MCF 10A (cell line): Measurements from ENCODE around the gene SBSN. TPM values are rescaled to one million over a fixed set of nuclear protein-coding genes. Genes with fewer than 3 reads are reported as not detected.

Experiments
- BruUV-seq: library from RNA; stranded (reverse); fragments of 400-500 nt; replicated peaks from 2 replicates; lab custom pipeline; 2021; lab: Mats Ljungman, UMichigan
- CTCF ChIA-PET: fragments of 300-600 bp; sonication (Branson Sonifier 250); formaldehyde crosslinking; extraction: SDS; loops from one replicate; lab custom pipeline; 2021; ENCODE audit warnings: antibody characterized with exemption, inconsistent platforms; lab: Yijun Ruan, JAX
- POLR2A ChIA-PET: fragments of 300-600, 350-650 bp; sonication (Branson Sonifier 250); formaldehyde crosslinking; extraction: SDS; loops from one replicate; lab custom pipeline; 2020; ENCODE audit warnings: antibody characterized with exemption, inconsistent platforms; lab: Yijun Ruan, JAX
- DNase-seq: peaks from one replicate; pipeline ENCODE4 v3.0.0-alpha.2; 2018; ENCODE audit not compliant: unreplicated experiment
- H3K27ac Mint-ChIP-seq: one replicate; pipeline ENCODE4 v1.8.0; 2022; ENCODE audit warnings: mild to moderate bottlenecking, low read depth, mixed read lengths; ENCODE audit not compliant: unreplicated experiment
- H3K27me3 Mint-ChIP-seq: one replicate; pipeline ENCODE4 v1.8.0; 2022; ENCODE audit warnings: mixed read lengths; ENCODE audit not compliant: insufficient read depth, unreplicated experiment
- H3K36me3 Mint-ChIP-seq: one replicate; pipeline ENCODE4 v1.8.0; 2022; ENCODE audit warnings: mild to moderate bottlenecking, moderate library complexity, mixed read lengths; ENCODE audit not compliant: insufficient read depth, unreplicated experiment
- H3K4me1 Mint-ChIP-seq: one replicate; pipeline ENCODE4 v1.8.0; 2022; ENCODE audit warnings: mixed read lengths; ENCODE audit not compliant: insufficient read depth, unreplicated experiment
- H3K4me3 Mint-ChIP-seq: one replicate; pipeline ENCODE4 v1.8.0; 2022; ENCODE audit warnings: mild to moderate bottlenecking, moderate library complexity, mixed read lengths; ENCODE audit not compliant: unreplicated experiment
- H3K9me3 Mint-ChIP-seq: one replicate; pipeline ENCODE4 v1.8.0; 2022; ENCODE audit warnings: mixed read lengths; ENCODE audit not compliant: unreplicated experiment
- intact Hi-C: fragments of 100-400 bp; cut with micrococcal nuclease; formaldehyde crosslinking; loops from 2 replicates; pipeline ENCODE4 v1.14.1; 2022
- total RNA-seq: library from RNA; stranded (reverse); gene quantifications from 2 replicates; pipeline ENCODE4 v1.2.3, GENCODE V29; 2022
- TF ChIP-seq, protein P1 (sequence below): fragments of 200-600 bp; IDR thresholded peaks from one replicate; pipeline ENCODE4 v1.8.0; 2022; ENCODE audit warnings: antibody characterized with exemption, mild to moderate bottlenecking; ENCODE audit not compliant: unreplicated experiment

The SBSN gene
- total RNA-seq, 1 experiment from 2014 or later, result not detected

DNA sequence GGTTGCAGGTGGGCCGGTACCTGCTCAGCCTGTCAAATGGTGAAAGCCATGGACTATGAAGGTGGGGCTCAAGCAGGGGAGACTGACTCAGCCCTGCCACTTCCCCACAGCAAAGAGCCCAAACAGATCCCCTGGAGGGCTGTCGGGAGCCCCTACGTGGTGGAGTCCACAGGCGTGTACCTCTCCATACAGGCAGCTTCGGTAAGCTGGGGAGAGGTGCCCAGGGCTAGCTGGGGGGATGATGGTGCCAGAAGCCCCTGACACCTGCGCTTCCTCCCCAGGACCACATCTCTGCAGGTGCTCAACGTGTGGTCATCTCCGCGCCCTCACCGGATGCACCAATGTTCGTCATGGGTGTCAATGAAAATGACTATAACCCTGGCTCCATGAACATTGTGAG, 14.1 kb upstream of the SBSN start:
- TF ChIP-seq, protein P1, sequence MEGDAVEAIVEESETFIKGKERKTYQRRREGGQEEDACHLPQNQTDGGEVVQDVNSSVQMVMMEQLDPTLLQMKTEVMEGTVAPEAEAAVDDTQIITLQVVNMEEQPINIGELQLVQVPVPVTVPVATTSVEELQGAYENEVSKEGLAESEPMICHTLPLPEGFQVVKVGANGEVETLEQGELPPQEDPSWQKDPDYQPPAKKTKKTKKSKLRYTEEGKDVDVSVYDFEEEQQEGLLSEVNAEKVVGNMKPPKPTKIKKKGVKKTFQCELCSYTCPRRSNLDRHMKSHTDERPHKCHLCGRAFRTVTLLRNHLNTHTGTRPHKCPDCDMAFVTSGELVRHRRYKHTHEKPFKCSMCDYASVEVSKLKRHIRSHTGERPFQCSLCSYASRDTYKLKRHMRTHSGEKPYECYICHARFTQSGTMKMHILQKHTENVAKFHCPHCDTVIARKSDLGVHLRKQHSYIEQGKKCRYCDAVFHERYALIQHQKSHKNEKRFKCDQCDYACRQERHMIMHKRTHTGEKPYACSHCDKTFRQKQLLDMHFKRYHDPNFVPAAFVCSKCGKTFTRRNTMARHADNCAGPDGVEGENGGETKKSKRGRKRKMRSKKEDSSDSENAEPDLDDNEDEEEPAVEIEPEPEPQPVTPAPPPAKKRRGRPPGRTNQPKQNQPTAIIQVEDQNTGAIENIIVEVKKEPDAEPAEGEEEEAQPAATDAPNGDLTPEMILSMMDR, result no peak
- no peak overlapping the region for H3K27ac Mint-ChIP-seq
- no peak for DNase-seq
- H3K9me3 Mint-ChIP-seq, result no peaks in the 10 kb centered on the region
- no peak overlapping the region for H3K4me3 Mint-ChIP-seq
- POLR2A ChIA-PET, result no interaction called here
- CTCF ChIA-PET, result interaction anchor here (1.0 kb wide), 1 partner anchor 13 kb away, joined by 3 read pairs; no protein-coding TSS in a partner anchor
- H3K27me3 Mint-ChIP-seq, result no peaks in the 10 kb centered on the region
- peaks cover 9% of the 10 kb centered on the region for H3K36me3 Mint-ChIP-seq
- no TSS peak for BruUV-seq
- intact Hi-C loops, result no loop called here
- H3K4me1 Mint-ChIP-seq, result peaks cover 20% of the 10 kb centered on the region

DNA sequence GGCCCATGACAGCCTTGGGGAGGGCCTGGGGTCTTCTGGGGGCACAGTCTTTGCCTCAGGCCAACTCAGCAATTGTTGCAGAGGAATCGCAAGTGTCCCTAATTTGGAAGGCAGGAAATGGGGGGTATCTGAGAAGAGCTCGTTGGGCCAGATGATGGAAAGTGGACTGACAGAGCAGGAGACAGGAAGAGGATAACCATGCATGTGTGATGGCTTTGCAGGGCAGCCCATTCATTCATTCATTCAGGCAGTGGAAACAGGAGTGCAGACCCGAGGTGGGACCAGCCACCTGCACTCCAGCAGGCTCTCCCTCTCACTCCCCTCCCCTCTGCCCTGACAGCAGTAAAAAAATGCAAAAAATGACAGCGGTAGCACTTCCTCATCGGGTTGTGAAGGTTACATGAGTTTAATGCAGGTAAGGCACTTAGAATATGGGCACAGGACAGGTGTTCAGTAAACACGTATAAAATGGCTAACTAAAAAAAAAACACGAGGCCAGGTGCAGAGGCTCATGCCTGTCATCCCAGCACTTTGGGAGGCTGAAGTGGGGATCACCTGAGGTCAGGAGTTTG, 12.3 kb upstream of the SBSN start:
- TF ChIP-seq, protein P1, result no peak
- BruUV-seq, result no TSS peak
- H3K9me3 Mint-ChIP-seq, result no peaks in the 10 kb centered on the region
- POLR2A ChIA-PET, result no interaction called here
- H3K4me1 Mint-ChIP-seq, result peaks cover 8% of the 10 kb centered on the region
- no peaks in the 10 kb centered on the region for H3K27me3 Mint-ChIP-seq
- peaks cover 9% of the 10 kb centered on the region for H3K36me3 Mint-ChIP-seq
- CTCF ChIA-PET, result interaction anchor here (0.8 kb wide), 1 partner anchor 30 kb away, joined by 5 read pairs; no protein-coding TSS in a partner anchor
- H3K27ac Mint-ChIP-seq, result no peak overlapping the region
- no peak overlapping the region for H3K4me3 Mint-ChIP-seq
- intact Hi-C loops, result no loop called here
- no peak for DNase-seq

DNA sequence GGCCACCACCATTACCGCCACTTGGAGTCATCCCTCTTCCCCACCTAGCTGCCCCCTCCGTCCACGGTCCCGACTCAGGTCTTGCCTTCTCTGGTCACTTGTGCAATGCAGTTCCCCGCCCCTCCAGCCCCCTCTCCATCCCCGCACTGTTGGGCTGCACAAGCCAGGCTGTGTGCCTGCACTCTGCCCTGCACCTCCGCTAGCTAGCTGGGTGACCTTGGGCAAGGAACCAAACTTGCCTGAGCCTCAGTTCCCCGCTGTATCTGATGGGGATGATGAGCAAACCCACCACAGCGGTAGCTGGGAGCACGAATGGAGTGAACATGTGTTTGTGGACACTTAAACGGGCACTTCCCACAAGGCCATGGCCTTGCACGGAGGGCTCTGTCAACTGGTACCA, 11.7 kb upstream of the SBSN start:
- Mint-ChIP-seq H3K4me3 (no peak overlapping the region), H3K36me3 (peaks cover 9% of the 10 kb centered on the region), H3K27ac (no peak overlapping the region), H3K4me1 (peaks cover 8% of the 10 kb centered on the region), H3K9me3 (no peaks in the 10 kb centered on the region), H3K27me3 (no peaks in the 10 kb centered on the region)
- no TSS peak for BruUV-seq
- DNase-seq, result no peak
- intact Hi-C loops, result no loop called here
- ChIA-PET POLR2A (no interaction called here), CTCF (interaction anchor here (0.8 kb wide), 1 partner anchor 29 kb away, joined by 5 read pairs; no protein-coding TSS in a partner anchor)
- TF ChIP-seq, protein P1, result no peak

DNA sequence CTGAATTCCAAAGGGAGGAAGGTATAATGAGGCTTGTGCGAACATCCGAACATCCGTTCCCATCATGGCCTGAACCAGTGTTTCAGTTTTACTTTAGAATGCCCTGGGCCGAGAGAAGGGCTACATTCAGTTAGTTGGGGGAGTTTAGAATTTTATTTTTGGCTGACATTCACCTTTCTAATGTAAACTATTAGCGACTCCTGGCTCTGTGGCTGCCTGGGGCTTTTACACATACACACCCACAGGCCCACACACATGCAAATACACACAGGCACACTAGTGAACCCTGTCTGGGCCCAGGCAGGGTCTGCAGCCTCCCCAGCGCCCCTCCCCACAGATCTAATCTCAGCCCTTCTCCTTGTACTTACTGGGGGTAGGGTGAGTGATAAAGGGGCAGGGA, 11.2 kb upstream of the SBSN start:
- H3K36me3 Mint-ChIP-seq, result peaks cover 9% of the 10 kb centered on the region
- no peak overlapping the region for H3K4me3 Mint-ChIP-seq
- no peaks in the 10 kb centered on the region for H3K27me3 Mint-ChIP-seq
- TF ChIP-seq, protein P1, result no peak
- H3K9me3 Mint-ChIP-seq, result no peaks in the 10 kb centered on the region
- BruUV-seq, result no TSS peak
- H3K4me1 Mint-ChIP-seq, result peaks cover 5% of the 10 kb centered on the region
- CTCF ChIA-PET, result no interaction called here
- intact Hi-C loops, result no loop called here
- POLR2A ChIA-PET, result no interaction called here
- no peak overlapping the region for H3K27ac Mint-ChIP-seq
- DNase-seq, result no peak
